ENCODE measurements around the gene SLC44A4. TPM values are rescaled to one million over a fixed set of nuclear protein-coding genes. Genes with fewer than 3 reads are reported as not detected.
A peak's percentile ranks its signal among the peaks of the same experiment; 100 is the strongest.
"Not testable (repeated sequence)": the region's sequence is repeated elsewhere in the genome, so short reads cannot be mapped to it uniquely, and the experiment has no call there.

The SLC44A4 gene
- polyA plus RNA-seq, 1 donor: 52.6 TPM

GRCh38 chr6:31881136-31881859 lies 2.5 kb upstream of the SLC44A4 start:
- DNase-seq: no peak

GRCh38 chr6:31880616-31881015 lies 1.8 kb upstream of the SLC44A4 start:
- DNase-seq: no peak

GRCh38 chr6:31879901-31880300 lies 1.1 kb upstream of the SLC44A4 start:
- no peak for DNase-seq

- no peak for DNase-seq
These were observed 346 bp upstream of the SLC44A4 start for GRCh38 chr6:31879143-31879542.

- no peak for DNase-seq
These were observed 575 bp downstream of the SLC44A4 start for GRCh38 chr6:31878222-31878621.

- DNase-seq: no peak
These were observed 1.1 kb downstream of the SLC44A4 start for GRCh38 chr6:31877651-31878161.

- DNase-seq: no peak
These were observed 1.6 kb downstream of the SLC44A4 start for GRCh38 chr6:31877125-31877650.

GRCh38 chr6:31876357-31876756 lies 2.4 kb downstream of the SLC44A4 start:
- DNase-seq: no peak

GRCh38 chr6:31875877-31876276 lies 2.9 kb downstream of the SLC44A4 start:
- no peak for DNase-seq

GRCh38 chr6:31874836-31875572 lies 3.8 kb downstream of the SLC44A4 start:
- DNase-seq: no peak

GRCh38 chr6:31874084-31874670 lies 4.6 kb downstream of the SLC44A4 start:
- no peak for DNase-seq

- DNase-seq: no peak
These were observed 7.6 kb downstream of the SLC44A4 start for GRCh38 chr6:31871046-31871659.

GRCh38 chr6:31870385-31870921 lies 8.3 kb downstream of the SLC44A4 start:
- DNase-seq: no peak

- DNase-seq: no peak
These were observed 9.5 kb downstream of the SLC44A4 start for GRCh38 chr6:31869343-31869742.

- DNase-seq: not testable (repeated sequence)
These were observed 10.2 kb downstream of the SLC44A4 start for GRCh38 chr6:31868658-31868971.

GRCh38 chr6:31865205-31866118 lies 13.3 kb downstream of the SLC44A4 start:
- no peak for DNase-seq

GRCh38 chr6:31864818-31865204 lies 14.0 kb downstream of the SLC44A4 start:
- DNase-seq: no peak

- not testable (repeated sequence) for DNase-seq
These were observed 14.7 kb downstream of the SLC44A4 start for GRCh38 chr6:31864123-31864562.

- peak; percentile 99 for DNase-seq
These were observed 16.2 kb downstream of the SLC44A4 start, which contains the start of gene NEU1 for GRCh38 chr6:31862344-31863235. NEU1 (minus strand) TSS chr6:31862821; CDS start chr6:31862776, 45 bp downstream.

- DNase-seq: no peak
These were observed 16.9 kb downstream of the SLC44A4 start for GRCh38 chr6:31861919-31862343.
